ENCODE data around the gene YARS1.

- no peak for TF ChIP-seq CTCF (IDR thresholded peaks at IDR 0.05; ENCODE audit: low read length)
- no peak for TF ChIP-seq EZH2 (optimal IDR thresholded peaks at IDR 0.05; ENCODE audit: low read depth, low read length)
- no peak for TF ChIP-seq EZH2phosphoT487 (IDR thresholded peaks at IDR 0.05; ENCODE audit: low read length)
Measured at GRCh38 chr1:32864375-32865019, 47.3 kb upstream of the YARS1 start.
